Natural killer cell treated with Interleukin-12 subunit alpha and Interleukin-12 subunit beta and Interleukin-15 and Interleukin-18, amount 100 ng/mL, for 72 hours (primary cell): ENCODE data around the gene FNDC1. TPM values are rescaled to one million over a fixed set of nuclear protein-coding genes. Genes with fewer than 3 reads are reported as not detected.
A peak's percentile ranks its signal among the peaks of the same experiment; 100 is the strongest.

Experiments used
- ATAC-seq, 2 donors: fragments of 150-1000 bp; cut with Tn5 transposase in 1 of 2; sonication (Bioruptor Pico), chemical (Tn5 transposase) in 1 of 2; 2 replicates each; pipeline ENCODE4 v1.10.0; 2021
- DNase-seq: peaks from one replicate; pipeline ENCODE4 v3.0.0; 2022; ENCODE audit warnings: low spot score
- H3K27ac Mint-ChIP-seq, 2 donors: 1 replicate in 1 of 2; 2 replicates in 1 of 2; pipeline ENCODE4 v1.8.0; 2022; ENCODE audit warnings: mixed read lengths in 2 of 2, mild to moderate bottlenecking in 1 of 2, moderate library complexity in 1 of 2
- H3K27me3 Mint-ChIP-seq, 2 donors: 1 replicate in 1 of 2; 2 replicates in 1 of 2; pipeline ENCODE4 v1.8.0; 2022; ENCODE audit warnings: mixed read lengths in 2 of 2
- H3K36me3 Mint-ChIP-seq: one replicate; pipeline ENCODE4 v1.8.0; 2022; ENCODE audit warnings: mixed read lengths
- H3K4me1 Mint-ChIP-seq, 2 donors: 1 replicate in 1 of 2; 2 replicates in 1 of 2; pipeline ENCODE4 v1.8.0; 2022; ENCODE audit warnings: low read depth in 2 of 2, mixed read lengths in 2 of 2, mild to moderate bottlenecking in 1 of 2
- H3K4me3 Mint-ChIP-seq: one replicate; pipeline ENCODE4 v1.8.0; 2022; ENCODE audit warnings: mixed read lengths
- H3K9me3 Mint-ChIP-seq: 2 replicates; pipeline ENCODE4 v1.8.0; 2022; ENCODE audit warnings: mixed read lengths
- total RNA-seq, 2 donors: library from RNA; stranded (reverse); gene quantifications; one replicate each; pipeline ENCODE4 v1.2.3, GENCODE V29; 2022

The FNDC1 gene
- total RNA-seq, 2 donors from 2014 or later = not detected

DNA sequence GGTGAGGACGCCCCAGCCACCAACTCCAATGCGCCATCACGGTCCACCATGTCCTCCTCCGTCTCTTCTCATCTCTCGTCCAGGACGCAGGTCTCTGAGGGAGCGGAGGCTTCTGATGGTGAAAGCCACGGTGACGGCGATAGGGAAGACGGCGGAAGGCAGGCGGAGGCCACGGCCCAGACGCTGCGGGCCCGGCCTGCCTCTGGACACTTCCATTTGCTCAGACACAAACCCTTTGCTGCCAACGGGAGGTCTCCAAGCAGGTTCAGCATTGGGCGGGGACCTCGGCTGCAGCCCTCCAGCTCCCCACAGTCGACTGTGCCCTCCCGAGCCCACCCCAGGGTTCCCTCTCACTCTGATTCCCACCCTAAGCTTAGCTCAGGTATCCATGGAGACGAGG, 63.6 kb downstream of the FNDC1 start:
- Mint-ChIP-seq H3K4me3 (no peak overlapping the region), H3K27me3 (peaks cover 39 to 50% of the 10 kb centered on the region in 2 donors), H3K4me1 (no peaks in the 10 kb centered on the region), H3K9me3 (no peaks in the 10 kb centered on the region), H3K36me3 (no peaks in the 10 kb centered on the region), H3K27ac (no peak overlapping the region)
- no peak for ATAC-seq
- no peak for DNase-seq

DNA sequence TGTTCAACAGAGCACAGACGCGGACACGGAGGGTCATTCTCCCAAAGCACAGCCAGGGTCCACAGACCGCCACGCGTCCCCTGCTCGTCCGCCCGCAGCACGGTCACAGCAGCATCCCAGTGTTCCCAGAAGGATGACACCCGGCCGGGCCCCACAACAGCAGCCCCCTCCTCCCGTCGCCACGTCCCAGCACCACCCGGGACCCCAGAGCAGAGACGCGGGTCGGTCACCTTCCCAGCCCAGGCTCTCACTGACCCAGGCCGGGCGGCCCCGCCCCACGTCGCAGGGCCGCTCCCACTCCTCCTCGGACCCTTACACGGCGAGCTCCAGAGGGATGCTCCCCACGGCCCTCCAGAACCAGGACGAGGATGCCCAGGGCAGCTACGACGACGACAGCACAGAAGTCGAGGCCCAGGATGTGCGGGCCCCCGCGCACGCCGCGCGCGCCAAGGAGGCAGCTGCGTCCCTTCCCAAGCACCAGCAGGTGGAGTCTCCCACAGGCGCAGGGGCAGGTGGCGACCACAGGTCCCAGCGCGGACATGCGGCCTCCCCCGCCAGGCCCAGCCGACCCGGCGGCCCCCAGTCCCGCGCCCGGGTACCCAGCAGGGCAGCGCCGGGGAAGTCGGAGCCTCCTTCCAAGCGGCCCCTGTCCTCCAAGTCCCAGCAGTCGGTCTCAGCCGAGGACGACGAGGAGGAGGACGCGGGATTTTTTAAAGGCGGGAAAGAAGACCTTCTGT, 64.3 kb downstream of the FNDC1 start:
- Mint-ChIP-seq H3K27ac (no peak overlapping the region), H3K36me3 (no peaks in the 10 kb centered on the region), H3K9me3 (no peaks in the 10 kb centered on the region), H3K27me3 (peaks cover 40 to 52% of the 10 kb centered on the region in 2 donors), H3K4me3 (no peak overlapping the region), H3K4me1 (no peaks in the 10 kb centered on the region)
- DNase-seq (no peak), ATAC-seq (peak; percentile 27 to 36)

DNA sequence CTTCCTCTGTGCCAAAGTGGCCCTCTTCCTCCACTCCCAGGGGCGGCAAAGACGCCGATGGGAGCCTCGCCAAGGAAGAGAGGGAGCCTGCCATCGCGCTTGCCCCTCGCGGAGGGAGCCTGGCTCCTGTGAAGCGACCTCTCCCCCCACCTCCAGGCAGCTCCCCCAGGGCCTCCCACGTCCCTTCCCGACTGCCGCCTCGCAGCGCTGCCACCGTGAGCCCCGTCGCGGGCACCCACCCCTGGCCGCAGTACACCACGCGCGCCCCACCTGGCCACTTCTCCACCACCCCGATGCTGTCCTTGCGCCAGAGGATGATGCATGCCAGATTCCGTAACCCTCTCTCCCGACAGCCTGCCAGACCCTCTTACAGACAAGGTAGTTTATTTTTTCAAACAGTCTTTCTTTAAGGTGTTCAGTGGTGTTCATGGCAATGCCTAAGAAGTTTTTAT, 64.9 kb downstream of the FNDC1 start:
- DNase-seq = no peak
- no peak overlapping the region for H3K4me3 Mint-ChIP-seq
- H3K9me3 Mint-ChIP-seq = no peaks in the 10 kb centered on the region
- peaks cover 42 to 55% of the 10 kb centered on the region in 2 donors for H3K27me3 Mint-ChIP-seq
- H3K36me3 Mint-ChIP-seq = no peaks in the 10 kb centered on the region
- ATAC-seq = peak in 1 of 2 donors; percentile 20
- H3K27ac Mint-ChIP-seq = no peak overlapping the region
- H3K4me1 Mint-ChIP-seq = no peaks in the 10 kb centered on the region

DNA sequence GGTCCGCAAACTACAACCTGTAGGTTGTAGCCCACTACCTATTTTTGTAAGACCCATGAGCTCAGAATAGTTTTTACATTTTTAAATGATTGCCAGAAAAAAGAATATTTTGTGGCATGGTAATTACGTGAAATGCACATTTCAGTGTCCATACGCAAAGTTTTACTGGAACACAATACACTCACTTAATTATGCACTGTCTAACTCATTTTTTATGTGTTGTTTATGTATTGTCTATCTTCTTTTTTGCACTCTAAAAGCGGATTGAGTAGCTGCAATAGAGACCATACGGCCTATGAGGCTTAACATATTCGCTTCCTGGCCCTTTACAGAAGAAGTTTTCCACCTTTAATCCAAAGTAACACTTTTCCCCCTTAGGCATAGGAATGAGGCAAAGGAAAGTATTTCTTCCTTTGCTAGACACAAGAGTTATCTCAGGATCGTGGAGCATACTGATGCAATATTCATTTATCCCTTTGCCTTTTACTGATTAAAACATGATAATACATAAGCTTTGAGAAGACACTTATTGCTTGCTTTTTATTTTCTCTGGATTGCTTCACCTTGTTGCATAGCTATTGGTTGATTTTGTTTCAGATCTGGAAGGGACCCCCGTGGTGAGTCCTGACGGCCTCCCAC, 69.8 kb downstream of the FNDC1 start:
- Mint-ChIP-seq H3K27ac (no peak overlapping the region), H3K4me3 (no peak overlapping the region), H3K4me1 (no peaks in the 10 kb centered on the region), H3K27me3 (peaks cover 48 to 61% of the 10 kb centered on the region in 2 donors), H3K36me3 (no peaks in the 10 kb centered on the region), H3K9me3 (no peaks in the 10 kb centered on the region)
- DNase-seq (no peak), ATAC-seq (no peak)

DNA sequence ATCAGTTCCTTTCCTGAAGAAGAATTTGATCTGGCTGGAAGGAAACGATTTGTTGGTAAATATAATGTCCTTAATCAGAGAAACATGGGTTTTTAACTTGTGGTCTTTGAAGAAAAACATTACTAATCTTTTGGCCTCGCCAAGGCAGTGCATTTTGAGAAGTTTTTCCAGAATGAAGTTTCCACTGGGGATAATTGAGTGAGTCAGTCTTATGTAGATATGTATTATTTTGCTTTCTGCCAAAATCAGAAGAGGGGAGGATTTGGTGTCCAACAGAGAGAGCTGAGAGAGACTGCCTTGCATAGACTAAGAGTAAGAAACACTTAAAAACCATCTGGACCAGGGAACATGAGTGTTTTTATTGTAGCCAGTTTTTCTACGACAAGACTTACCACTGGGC, 79.9 kb downstream of the FNDC1 start:
- Mint-ChIP-seq H3K27me3 (peaks cover 7 to 12% of the 10 kb centered on the region in 2 donors), H3K36me3 (no peaks in the 10 kb centered on the region), H3K27ac (no peak overlapping the region), H3K4me3 (no peak overlapping the region), H3K4me1 (no peaks in the 10 kb centered on the region), H3K9me3 (no peaks in the 10 kb centered on the region)
- ATAC-seq (no peak), DNase-seq (no peak)

DNA sequence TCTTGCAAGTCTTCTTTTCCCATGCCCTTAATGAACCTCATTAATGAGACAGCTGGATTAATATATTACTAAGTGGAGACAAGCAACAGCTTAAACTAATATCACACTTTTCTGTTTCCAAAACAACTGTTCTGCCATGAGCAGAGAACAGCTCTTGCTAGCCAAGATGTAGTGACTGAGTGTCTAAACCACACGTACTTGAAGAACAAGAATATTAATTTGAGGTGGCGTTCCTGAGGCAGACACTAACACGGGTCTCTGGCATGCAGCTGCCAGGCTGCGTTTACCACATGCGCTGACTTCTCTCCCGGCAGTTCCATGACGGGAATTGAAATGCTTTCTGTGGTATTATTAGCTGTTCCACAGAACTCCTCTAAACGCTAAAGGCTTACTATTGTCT, 80.6 kb downstream of the FNDC1 start:
- Mint-ChIP-seq H3K4me3 (no peak overlapping the region), H3K27me3 (peaks cover 8 to 14% of the 10 kb centered on the region in 2 donors), H3K27ac (no peak overlapping the region), H3K36me3 (no peaks in the 10 kb centered on the region), H3K9me3 (no peaks in the 10 kb centered on the region), H3K4me1 (no peaks in the 10 kb centered on the region)
- DNase-seq (no peak), ATAC-seq (no peak)

DNA sequence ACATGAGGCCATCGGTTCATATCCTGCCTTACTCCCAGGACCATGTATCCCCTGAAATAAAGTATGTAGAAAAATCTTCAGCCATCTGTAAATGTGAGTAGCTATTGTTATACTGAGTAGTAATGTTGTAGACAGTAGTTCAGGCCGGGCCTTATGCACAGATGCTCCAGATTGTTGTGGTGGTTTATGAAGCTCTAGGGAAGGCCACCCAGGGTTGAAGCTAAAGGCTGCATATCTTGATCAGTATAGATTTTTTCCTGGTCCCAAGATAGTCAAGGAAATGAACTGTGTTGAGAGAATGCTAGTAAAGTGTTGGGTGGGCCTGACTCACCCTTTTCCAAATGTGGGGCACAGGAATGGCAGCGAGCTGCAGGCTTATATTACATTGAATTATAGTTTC, 81.4 kb downstream of the FNDC1 start:
- no peak overlapping the region for H3K4me3 Mint-ChIP-seq
- H3K27ac Mint-ChIP-seq = no peak overlapping the region
- H3K4me1 Mint-ChIP-seq = no peaks in the 10 kb centered on the region
- H3K36me3 Mint-ChIP-seq = no peaks in the 10 kb centered on the region
- peaks cover 10 to 18% of the 10 kb centered on the region in 2 donors for H3K27me3 Mint-ChIP-seq
- ATAC-seq (no peak), DNase-seq (no peak)
- H3K9me3 Mint-ChIP-seq = no peaks in the 10 kb centered on the region

DNA sequence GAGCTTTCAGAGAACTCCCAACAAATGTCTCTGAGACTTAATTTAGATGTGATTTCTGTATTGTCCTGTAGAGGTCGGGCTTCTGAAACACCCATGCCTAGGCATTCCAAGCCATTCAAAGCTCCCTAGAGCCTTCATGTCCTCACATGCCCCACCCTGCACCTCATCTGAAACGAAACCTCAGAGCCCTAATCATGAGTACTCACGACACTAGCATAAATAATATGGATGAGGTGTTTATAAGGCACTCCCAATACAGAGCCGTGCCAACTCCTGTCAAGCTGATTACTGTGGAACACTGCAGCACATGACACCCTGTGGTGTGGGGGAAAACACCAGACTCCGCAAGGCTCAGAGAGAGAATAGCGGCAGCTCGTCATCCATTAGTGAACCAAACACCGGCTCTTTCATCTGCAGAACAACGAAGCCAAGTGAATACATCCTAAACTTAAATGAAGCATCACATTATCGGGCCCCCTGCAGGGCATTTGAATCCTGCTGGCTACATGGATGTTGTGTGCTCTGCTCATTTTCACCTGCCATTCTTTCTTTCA, 83.8 kb downstream of the FNDC1 start:
- Mint-ChIP-seq H3K27ac (no peak overlapping the region), H3K4me3 (no peak overlapping the region), H3K9me3 (no peaks in the 10 kb centered on the region), H3K4me1 (no peaks in the 10 kb centered on the region), H3K36me3 (no peaks in the 10 kb centered on the region), H3K27me3 (peaks cover 11 to 26% of the 10 kb centered on the region in 2 donors)
- peak in 1 of 2 donors; percentile 47 for ATAC-seq
- no peak for DNase-seq

DNA sequence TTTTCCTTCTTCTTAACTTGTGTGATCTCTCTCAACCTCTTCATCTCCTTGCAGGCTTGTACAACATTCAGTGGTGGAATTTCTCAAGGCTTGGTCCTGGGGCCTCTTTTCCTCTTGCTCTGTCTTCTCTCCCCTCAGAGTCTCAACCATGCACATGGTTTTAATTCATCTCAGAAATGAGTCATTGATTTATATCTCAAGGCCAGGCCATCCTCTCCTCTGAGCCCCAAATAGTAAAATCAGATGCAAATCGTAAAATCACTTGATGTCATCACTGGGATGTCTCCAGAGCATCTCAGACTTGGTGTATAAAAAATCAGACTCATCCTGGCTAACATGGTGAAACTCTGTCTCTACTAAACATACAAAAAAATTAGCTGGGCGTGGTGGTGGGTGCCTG, 85.0 kb downstream of the FNDC1 start:
- Mint-ChIP-seq H3K4me1 (no peaks in the 10 kb centered on the region), H3K27me3 (peaks cover 12 to 26% of the 10 kb centered on the region in 2 donors), H3K9me3 (no peaks in the 10 kb centered on the region), H3K27ac (no peak overlapping the region), H3K4me3 (no peak overlapping the region), H3K36me3 (no peaks in the 10 kb centered on the region)
- ATAC-seq (no peak), DNase-seq (no peak)

DNA sequence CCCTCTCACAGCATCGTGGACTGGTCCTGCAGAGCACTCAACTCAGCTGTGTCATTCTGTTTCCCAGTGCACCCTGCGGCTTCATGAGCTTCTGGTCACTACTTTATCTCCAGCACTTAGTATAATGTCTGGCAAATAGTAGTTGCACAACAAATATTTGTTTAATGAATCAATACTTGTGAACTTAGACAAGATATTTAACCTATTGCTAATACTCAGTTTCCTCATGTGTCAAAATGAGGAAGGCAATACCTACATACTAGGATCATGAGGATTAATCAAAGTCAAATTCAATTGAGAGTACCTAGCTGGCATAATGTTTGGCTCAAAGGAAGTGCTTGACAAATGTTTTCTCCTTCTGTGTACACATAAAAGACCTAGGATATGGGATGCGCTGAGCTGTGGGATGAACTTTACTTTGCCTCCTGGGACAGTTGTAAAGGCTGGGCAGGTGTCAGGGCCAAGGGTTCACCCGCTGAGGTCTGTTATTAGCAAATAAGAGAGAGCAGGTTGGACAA, 86.3 kb downstream of the FNDC1 start:
- Mint-ChIP-seq H3K4me1 (no peaks in the 10 kb centered on the region), H3K9me3 (no peaks in the 10 kb centered on the region), H3K36me3 (no peaks in the 10 kb centered on the region), H3K4me3 (no peak overlapping the region), H3K27ac (no peak overlapping the region), H3K27me3 (peaks cover 15 to 31% of the 10 kb centered on the region in 2 donors)
- DNase-seq (no peak), ATAC-seq (no peak)

DNA sequence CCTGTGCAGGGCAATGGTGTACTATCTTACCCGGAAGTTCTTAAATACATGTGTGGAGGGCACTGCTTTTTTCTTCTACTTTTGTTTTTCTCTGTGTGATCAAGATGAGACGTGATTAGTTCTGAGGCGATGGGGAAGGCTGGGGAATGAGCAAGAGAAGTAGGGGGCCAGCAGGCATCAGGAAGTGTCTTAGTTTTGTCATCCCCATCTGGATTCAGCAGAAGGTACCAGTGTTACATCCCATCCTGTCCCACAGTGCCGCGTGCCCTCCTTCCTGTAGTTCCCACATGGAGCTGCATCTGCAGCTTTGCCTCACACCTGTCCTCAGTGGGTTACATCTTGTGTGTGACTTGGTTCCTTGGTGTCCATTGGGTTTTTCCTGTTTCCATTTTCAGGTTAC, 86.9 kb downstream of the FNDC1 start:
- no peak for ATAC-seq

DNA sequence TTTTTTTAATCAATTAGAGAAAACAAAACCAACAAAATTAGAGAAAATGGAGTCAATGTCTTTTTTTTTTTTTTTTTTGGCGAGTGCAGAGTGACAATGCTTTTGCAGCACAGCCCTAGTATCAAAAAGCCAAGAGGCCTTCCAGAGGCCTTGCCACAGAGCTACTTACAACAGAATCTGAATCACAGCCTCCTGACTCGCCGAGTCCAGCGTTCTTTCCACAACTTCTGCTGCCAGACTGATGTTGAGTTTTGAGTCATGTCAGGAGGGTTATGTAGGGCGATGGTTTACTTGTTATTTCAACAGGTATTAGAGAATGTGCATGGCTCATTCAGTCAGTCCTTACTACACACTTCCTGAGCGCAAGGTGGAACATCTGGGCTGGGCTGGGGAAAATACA, 88.6 kb downstream of the FNDC1 start:
- H3K4me1 Mint-ChIP-seq = no peaks in the 10 kb centered on the region
- H3K27me3 Mint-ChIP-seq = peaks cover 15 to 34% of the 10 kb centered on the region in 2 donors
- no peak overlapping the region for H3K27ac Mint-ChIP-seq
- no peaks in the 10 kb centered on the region for H3K36me3 Mint-ChIP-seq
- ATAC-seq (no peak), DNase-seq (no peak)
- no peaks in the 10 kb centered on the region for H3K9me3 Mint-ChIP-seq
- H3K4me3 Mint-ChIP-seq = no peak overlapping the region

More for the DNA sequence above, 86.9 kb downstream of the FNDC1 start:
- Mint-ChIP-seq H3K4me1 (no peaks in the 10 kb centered on the region), H3K36me3 (no peaks in the 10 kb centered on the region), H3K27me3 (peaks cover 15 to 33% of the 10 kb centered on the region in 2 donors), H3K27ac (no peak overlapping the region), H3K4me3 (no peak overlapping the region), H3K9me3 (no peaks in the 10 kb centered on the region)
- no peak for DNase-seq

DNA sequence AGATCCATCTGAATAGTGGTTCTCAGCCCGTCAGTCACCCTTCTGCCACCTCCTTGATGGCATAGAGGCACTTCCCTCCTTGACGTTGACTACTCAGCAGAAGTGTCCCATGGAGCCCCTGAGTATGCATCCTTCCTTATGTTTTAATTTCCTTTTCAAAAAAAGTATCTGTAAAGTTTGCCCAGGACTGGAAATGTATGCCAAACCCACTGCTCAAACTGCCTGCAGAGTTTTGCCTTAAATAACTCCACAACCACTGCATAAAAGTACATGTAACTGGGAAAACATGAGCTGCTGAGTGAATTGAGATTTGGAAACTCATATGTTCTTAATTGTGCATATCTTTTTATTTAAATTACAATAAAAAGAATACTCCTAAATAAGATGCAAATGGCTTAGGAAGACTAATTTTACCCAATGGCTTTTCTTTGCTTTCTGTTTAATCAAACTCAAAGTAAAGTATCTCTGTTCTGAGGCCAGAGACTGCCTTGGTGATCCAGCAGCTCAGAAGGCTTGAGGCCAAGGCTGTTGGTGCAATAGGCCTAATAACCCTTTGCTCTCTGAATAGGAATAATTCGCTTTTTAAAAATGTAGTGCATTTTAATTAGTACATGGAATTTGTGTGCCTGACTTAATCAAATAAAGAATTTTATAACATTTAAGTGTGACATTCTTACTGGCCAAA, 90.4 kb downstream of the FNDC1 start:
- H3K4me3 Mint-ChIP-seq = no peak overlapping the region
- H3K27me3 Mint-ChIP-seq = peaks cover 12 to 30% of the 10 kb centered on the region in 2 donors
- no peaks in the 10 kb centered on the region for H3K36me3 Mint-ChIP-seq
- no peaks in the 10 kb centered on the region for H3K9me3 Mint-ChIP-seq
- ATAC-seq (no peak), DNase-seq (no peak)
- H3K27ac Mint-ChIP-seq = no peak overlapping the region
- H3K4me1 Mint-ChIP-seq = no peaks in the 10 kb centered on the region

DNA sequence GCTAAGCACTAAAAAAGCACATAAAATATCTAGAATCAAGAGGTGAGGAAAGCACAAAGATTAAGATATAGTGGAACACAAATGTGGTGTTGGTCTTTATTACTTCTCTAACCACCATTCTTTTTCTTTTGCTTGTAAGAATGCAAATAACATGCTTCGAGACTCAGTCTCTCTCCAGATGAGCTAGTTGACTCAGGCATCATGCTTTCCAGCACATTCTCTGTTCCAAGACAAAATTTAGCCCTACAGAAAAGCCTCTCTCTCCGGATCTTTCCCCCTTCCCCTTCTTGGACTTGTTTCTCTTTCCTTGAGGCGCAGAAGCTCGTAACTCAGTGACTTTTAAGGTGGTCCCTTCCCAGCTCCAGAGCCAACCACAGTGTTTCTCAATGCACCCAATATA, 91.0 kb downstream of the FNDC1 start:
- H3K4me3 Mint-ChIP-seq = no peak overlapping the region
- peaks cover 8 to 23% of the 10 kb centered on the region in 2 donors for H3K27me3 Mint-ChIP-seq
- H3K27ac Mint-ChIP-seq = no peak overlapping the region
- H3K36me3 Mint-ChIP-seq = no peaks in the 10 kb centered on the region
- no peaks in the 10 kb centered on the region for H3K9me3 Mint-ChIP-seq
- no peaks in the 10 kb centered on the region for H3K4me1 Mint-ChIP-seq
- ATAC-seq (no peak), DNase-seq (no peak)
